ENCODE measurements around the gene ZNF740.

- no peak for TF ChIP-seq EP300 (IDR thresholded peaks at IDR 0.05; ENCODE audit: borderline replicate concordance)
- no peak for TF ChIP-seq TEAD4 (IDR thresholded peaks at IDR 0.05)
- no peak for TF ChIP-seq FOXM1 (IDR thresholded peaks at IDR 0.05; ENCODE audit: borderline replicate concordance, low read depth)
- no peak for TF ChIP-seq REST (IDR thresholded peaks at IDR 0.05; ENCODE audit: low read depth)
- no peak for TF ChIP-seq NFIC (IDR thresholded peaks at IDR 0.05)
- TF ChIP-seq, protein P1, sequence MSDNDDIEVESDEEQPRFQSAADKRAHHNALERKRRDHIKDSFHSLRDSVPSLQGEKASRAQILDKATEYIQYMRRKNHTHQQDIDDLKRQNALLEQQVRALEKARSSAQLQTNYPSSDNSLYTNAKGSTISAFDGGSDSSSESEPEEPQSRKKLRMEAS (IDR thresholded peaks at IDR 0.05), result no peak
Measured at GRCh38 chr12:53222170-53222721, 41.7 kb downstream of the ZNF740 start.

All from Ishikawa (cell line).